ENCODE data around the gene MTA3.

Gene MTA3

GRCh38 chr2:42742740-42743658, 174.6 kb downstream of the MTA3 start:
- DNase-seq: no peak

- no peak for DNase-seq
Measured at GRCh38 chr2:42743659-42743990, 175.2 kb downstream of the MTA3 start.

GRCh38 chr2:42744545-42745082, 176.2 kb downstream of the MTA3 start:
- no peak for DNase-seq

- no peak for DNase-seq
Measured at GRCh38 chr2:42747422-42747821, 179.0 kb downstream of the MTA3 start.

- no peak for DNase-seq
Measured at GRCh38 chr2:42748840-42749239, 180.4 kb downstream of the MTA3 start.

GRCh38 chr2:42752314-42752713, 183.9 kb downstream of the MTA3 start:
- peak; percentile 80 for DNase-seq

- DNase-seq: no peak
Measured at GRCh38 chr2:42752816-42753813, 184.7 kb downstream of the MTA3 start.

GRCh38 chr2:42754021-42754775, 185.8 kb downstream of the MTA3 start:
- DNase-seq: no peak

- no peak for DNase-seq
Measured at GRCh38 chr2:42754776-42755140, 186.3 kb downstream of the MTA3 start.

- no peak for DNase-seq
Measured at GRCh38 chr2:42755191-42755880, 186.9 kb downstream of the MTA3 start.

- DNase-seq: no peak
Measured at GRCh38 chr2:42756150-42756775, 187.8 kb downstream of the MTA3 start.

GRCh38 chr2:42756966-42757513, 188.6 kb downstream of the MTA3 start:
- DNase-seq: no peak

GRCh38 chr2:42757981-42758740, 189.7 kb downstream of the MTA3 start:
- no peak for DNase-seq

GRCh38 chr2:42758751-42759150, 190.3 kb downstream of the MTA3 start:
- DNase-seq: no peak

- DNase-seq: no peak
Measured at GRCh38 chr2:42761554-42761953, 193.1 kb downstream of the MTA3 start.

GRCh38 chr2:42762155-42762554, 193.7 kb downstream of the MTA3 start:
- DNase-seq: no peak

- no peak for DNase-seq
Measured at GRCh38 chr2:42762823-42763804, 194.7 kb downstream of the MTA3 start.

- no peak for DNase-seq
Measured at GRCh38 chr2:42764096-42764495, 195.7 kb downstream of the MTA3 start, which contains the start of gene OXER1. Gene OXER1 (minus strand): TSS chr2:42764135. CDS start chr2:42764062, 73 bp downstream.

- no peak for DNase-seq
Measured at GRCh38 chr2:42764901-42765300, 196.5 kb downstream of the MTA3 start.
